Ectodermal cell (in vitro differentiated cells): ENCODE results near the gene CARD10.
"Not testable (repeated sequence)": the region's sequence is repeated elsewhere in the genome, so short reads cannot be mapped to it uniquely, and the experiment has no call there.

Experiments
- H3K27ac ChIP-seq: 2 replicates; pipeline ENCODE4 v1.7.0; 2013; ENCODE audit warnings: mild to moderate bottlenecking, low read depth, low read length; ENCODE audit not compliant: insufficient read depth, poor library complexity, severe bottlenecking
- H3K27me3 ChIP-seq: 2 replicates; pipeline ENCODE4 v1.7.0; 2013; ENCODE audit warnings: mild to moderate bottlenecking, low read length; ENCODE audit not compliant: insufficient read depth, control insufficient read depth, poor library complexity, severe bottlenecking
- H3K36me3 ChIP-seq: one replicate; pipeline ENCODE4 v1.7.0; 2013; ENCODE audit warnings: low read length; ENCODE audit not compliant: control insufficient read depth, insufficient read depth
- H3K4me1 ChIP-seq: one replicate; pipeline ENCODE4 v1.7.0; 2013; ENCODE audit warnings: low read length; ENCODE audit not compliant: control insufficient read depth, insufficient read depth
- H3K4me3 ChIP-seq: 2 replicates; pipeline ENCODE4 v1.7.0; 2013; ENCODE audit warnings: low read depth, low read length, control low read depth; ENCODE audit not compliant: insufficient read depth
- H3K9me3 ChIP-seq: 2 replicates; pipeline ENCODE4 v1.7.0; 2013; ENCODE audit warnings: mild to moderate bottlenecking, low read length, moderate library complexity; ENCODE audit not compliant: control insufficient read depth
- WGBS, 2 experiments: methylation state at CpG; one replicate each; pipeline ENCODE4 v1.1.7; 2013; ENCODE audit warnings: missing lambda C conversion rate in 2 of 2; 5-methylcytosine and 5-hydroxymethylcytosine counted together

CARD10 gene

GRCh38 chr22:37527081-37527752 lies 8.0 kb upstream of the CARD10 start:
- not testable (repeated sequence) for H3K27ac ChIP-seq, H3K27me3 ChIP-seq, H3K4me3 ChIP-seq, H3K36me3 ChIP-seq, H3K4me1 ChIP-seq, H3K9me3 ChIP-seq
- 93 to 94% methylated on average over 9 of the region's 9 CpGs for WGBS, 2 experiments

GRCh38 chr22:37526376-37526775 lies 7.2 kb upstream of the CARD10 start:
- H3K27ac ChIP-seq: no peak overlapping the region
- no peaks in the 10 kb centered on the region for H3K36me3 ChIP-seq
- H3K9me3 ChIP-seq: no peaks in the 10 kb centered on the region
- WGBS, 2 experiments: 91 to 92% methylated on average over 12 of the region's 12 CpGs
- no peak overlapping the region for H3K4me3 ChIP-seq
- no peaks in the 10 kb centered on the region for H3K4me1 ChIP-seq
- peaks cover 7% of the 10 kb centered on the region for H3K27me3 ChIP-seq

GRCh38 chr22:37525746-37526350 lies 6.6 kb upstream of the CARD10 start:
- Histone ChIP-seq H3K4me1 (no peaks in the 10 kb centered on the region), H3K36me3 (no peaks in the 10 kb centered on the region), H3K4me3 (no peak overlapping the region), H3K9me3 (no peaks in the 10 kb centered on the region), H3K27ac (no peak overlapping the region), H3K27me3 (peaks cover 12% of the 10 kb centered on the region)
- WGBS, 2 experiments: 90 to 91% methylated on average over 7 of the region's 7 CpGs

GRCh38 chr22:37525073-37525745 lies 6.0 kb upstream of the CARD10 start:
- WGBS, 2 experiments: 79 to 81% methylated on average over 10 of the region's 10 CpGs
- no peaks in the 10 kb centered on the region for H3K9me3 ChIP-seq
- no peaks in the 10 kb centered on the region for H3K36me3 ChIP-seq
- H3K27ac ChIP-seq: no peak overlapping the region
- peaks cover 18% of the 10 kb centered on the region for H3K27me3 ChIP-seq
- no peak overlapping the region for H3K4me3 ChIP-seq
- H3K4me1 ChIP-seq: no peaks in the 10 kb centered on the region

- no peak overlapping the region for H3K27ac ChIP-seq
- peaks cover 46% of the 10 kb centered on the region for H3K27me3 ChIP-seq
- no peaks in the 10 kb centered on the region for H3K4me1 ChIP-seq
- no peaks in the 10 kb centered on the region for H3K36me3 ChIP-seq
- 87 to 89% methylated on average over 5 to 6 of the region's 6 CpGs for WGBS, 2 experiments
- no peak overlapping the region for H3K4me3 ChIP-seq
- no peaks in the 10 kb centered on the region for H3K9me3 ChIP-seq
Measured at GRCh38 chr22:37522482-37522881, 3.3 kb upstream of the CARD10 start.

GRCh38 chr22:37521236-37521739 lies 2.1 kb upstream of the CARD10 start:
- no peaks in the 10 kb centered on the region for H3K9me3 ChIP-seq
- peaks cover 46% of the 10 kb centered on the region for H3K27me3 ChIP-seq
- H3K4me1 ChIP-seq: no peaks in the 10 kb centered on the region
- no peaks in the 10 kb centered on the region for H3K36me3 ChIP-seq
- H3K27ac ChIP-seq: no peak overlapping the region
- WGBS, 2 experiments: 93% methylated on average over 14 of the region's 14 CpGs
- no peak overlapping the region for H3K4me3 ChIP-seq

- Histone ChIP-seq H3K27me3 (peaks cover 46% of the 10 kb centered on the region), H3K4me1 (no peaks in the 10 kb centered on the region)
- WGBS, 2 experiments: 81 to 84% methylated on average over 10 of the region's 10 CpGs
Measured at GRCh38 chr22:37520776-37521191, 1.6 kb upstream of the CARD10 start.

GRCh38 chr22:37518509-37519267 lies 527 bp downstream of the CARD10 start:
- Histone ChIP-seq H3K9me3 (no peaks in the 10 kb centered on the region), H3K36me3 (no peaks in the 10 kb centered on the region), H3K4me3 (peak overlapping the region; percentile 33), H3K4me1 (no peaks in the 10 kb centered on the region), H3K27me3 (peaks cover 46% of the 10 kb centered on the region), H3K27ac (no peak overlapping the region)
- 14 to 15% methylated on average over 63 of the region's 63 CpGs for whole genome bisulfite sequencing, 2 experiments

More at GRCh38 chr22:37520776-37521191, 1.6 kb upstream of the CARD10 start:
- no peak overlapping the region for H3K4me3 ChIP-seq
- H3K9me3 ChIP-seq: no peaks in the 10 kb centered on the region
- no peak overlapping the region for H3K27ac ChIP-seq
- no peaks in the 10 kb centered on the region for H3K36me3 ChIP-seq

GRCh38 chr22:37517826-37518450 lies 1.3 kb downstream of the CARD10 start:
- H3K36me3 ChIP-seq: no peaks in the 10 kb centered on the region
- WGBS, 2 experiments: 87 to 89% methylated on average over 15 of the region's 15 CpGs
- no peaks in the 10 kb centered on the region for H3K4me1 ChIP-seq
- H3K4me3 ChIP-seq: no peak overlapping the region
- no peak overlapping the region for H3K27ac ChIP-seq
- H3K27me3 ChIP-seq: peaks cover 43% of the 10 kb centered on the region
- H3K9me3 ChIP-seq: no peaks in the 10 kb centered on the region
